Activated B cell treated with CpG ODN at 0.5 μM for 24 hours (primary cell): ENCODE measurements around the gene SLC4A1AP. TPM values are rescaled to one million over a fixed set of nuclear protein-coding genes. Genes with fewer than 3 reads are reported as not detected.

Source experiments
- ATAC-seq: fragments of 200-7000 bp; cut with Tn5 transposase; one replicate; pipeline ENCODE4 v1.10.0; 2021; ENCODE audit warnings: low read depth, mild to moderate bottlenecking, moderate library complexity
- CTCF ChIA-PET: fragments of 350-600 bp; sonication (Branson Sonifier 250); formaldehyde crosslinking; loops from one replicate; lab custom pipeline; 2021; ENCODE audit warnings: antibody characterized with exemption; lab: Charles Lee
- POLR2A ChIA-PET: fragments of 350-600 bp; sonication (Branson Sonifier 250); formaldehyde crosslinking; loops from one replicate; lab custom pipeline; 2021; ENCODE audit warnings: antibody characterized with exemption; lab: Charles Lee
- DNase-seq: peaks from one replicate; pipeline ENCODE4 v3.0.0; 2022
- H3K27ac Mint-ChIP-seq: one replicate; pipeline ENCODE4 v1.8.0; 2020; ENCODE audit warnings: mixed read lengths
- H3K27me3 Mint-ChIP-seq: one replicate; pipeline ENCODE4 v1.8.0; 2021; ENCODE audit warnings: mixed read lengths
- H3K36me3 Mint-ChIP-seq: one replicate; pipeline ENCODE4 v1.8.0; 2021; ENCODE audit warnings: low read depth, mixed read lengths
- H3K4me1 Mint-ChIP-seq: one replicate; pipeline ENCODE4 v1.8.0; 2021; ENCODE audit warnings: mixed read lengths
- H3K4me3 Mint-ChIP-seq: one replicate; pipeline ENCODE4 v1.8.0; 2020; ENCODE audit warnings: mild to moderate bottlenecking, mixed read lengths
- H3K9me3 Mint-ChIP-seq: one replicate; pipeline ENCODE4 v1.8.0; 2020; ENCODE audit warnings: mixed read lengths
- intact Hi-C: fragments of 100-400 bp; cut with micrococcal nuclease; formaldehyde crosslinking; loops from one replicate; pipeline ENCODE4 v1.15.1; 2024
- total RNA-seq: library from RNA; stranded (reverse); gene quantifications from 2 replicates; pipeline ENCODE4 v1.2.3, GENCODE V29; 2022
- TF ChIP-seq, protein P1 (sequence below): fragments of 200-600 bp; IDR thresholded peaks from one replicate; pipeline ENCODE4 v1.8.0; 2022; ENCODE audit warnings: antibody characterized with exemption, mild to moderate bottlenecking

SLC4A1AP gene
- total RNA-seq, 1 donor from 2014 or later: 22.0 TPM

DNA sequence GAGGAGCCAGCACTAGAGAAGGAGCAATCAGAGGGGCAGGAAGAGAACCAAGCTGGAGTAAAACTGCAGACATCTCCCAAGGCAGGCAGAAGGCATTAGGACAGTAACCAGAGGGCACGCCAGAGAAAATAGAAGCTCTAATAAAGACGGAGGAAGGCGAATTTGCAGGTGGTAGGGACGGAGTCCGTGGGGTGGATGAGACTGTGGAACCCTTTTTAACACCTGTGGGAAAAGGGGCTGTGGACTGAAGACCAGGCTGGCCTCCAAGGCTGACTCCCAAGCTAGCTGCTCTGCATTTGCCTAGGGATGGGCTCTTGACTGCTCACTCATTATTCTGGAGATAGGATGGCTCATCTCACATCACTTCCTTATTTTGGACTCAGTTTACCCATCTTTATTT is 49.5 kb downstream of the SLC4A1AP start:
- Mint-ChIP-seq H3K27me3 (peaks cover 32% of the 10 kb centered on the region), H3K9me3 (no peaks in the 10 kb centered on the region), H3K36me3 (no peaks in the 10 kb centered on the region), H3K4me3 (no peak overlapping the region), H3K27ac (no peak overlapping the region), H3K4me1 (peaks cover 16% of the 10 kb centered on the region)
- POLR2A ChIA-PET: interaction anchor here (0.7 kb wide), 2 partner anchors 10 to 56 kb away, joined by 3 to 8 read pairs; no protein-coding TSS in a partner anchor
- no peak for DNase-seq
- intact Hi-C loops: no loop called here
- CTCF ChIA-PET: no interaction called here
- TF ChIP-seq, protein P1, sequence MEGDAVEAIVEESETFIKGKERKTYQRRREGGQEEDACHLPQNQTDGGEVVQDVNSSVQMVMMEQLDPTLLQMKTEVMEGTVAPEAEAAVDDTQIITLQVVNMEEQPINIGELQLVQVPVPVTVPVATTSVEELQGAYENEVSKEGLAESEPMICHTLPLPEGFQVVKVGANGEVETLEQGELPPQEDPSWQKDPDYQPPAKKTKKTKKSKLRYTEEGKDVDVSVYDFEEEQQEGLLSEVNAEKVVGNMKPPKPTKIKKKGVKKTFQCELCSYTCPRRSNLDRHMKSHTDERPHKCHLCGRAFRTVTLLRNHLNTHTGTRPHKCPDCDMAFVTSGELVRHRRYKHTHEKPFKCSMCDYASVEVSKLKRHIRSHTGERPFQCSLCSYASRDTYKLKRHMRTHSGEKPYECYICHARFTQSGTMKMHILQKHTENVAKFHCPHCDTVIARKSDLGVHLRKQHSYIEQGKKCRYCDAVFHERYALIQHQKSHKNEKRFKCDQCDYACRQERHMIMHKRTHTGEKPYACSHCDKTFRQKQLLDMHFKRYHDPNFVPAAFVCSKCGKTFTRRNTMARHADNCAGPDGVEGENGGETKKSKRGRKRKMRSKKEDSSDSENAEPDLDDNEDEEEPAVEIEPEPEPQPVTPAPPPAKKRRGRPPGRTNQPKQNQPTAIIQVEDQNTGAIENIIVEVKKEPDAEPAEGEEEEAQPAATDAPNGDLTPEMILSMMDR: no peak
- ATAC-seq: no peak

DNA sequence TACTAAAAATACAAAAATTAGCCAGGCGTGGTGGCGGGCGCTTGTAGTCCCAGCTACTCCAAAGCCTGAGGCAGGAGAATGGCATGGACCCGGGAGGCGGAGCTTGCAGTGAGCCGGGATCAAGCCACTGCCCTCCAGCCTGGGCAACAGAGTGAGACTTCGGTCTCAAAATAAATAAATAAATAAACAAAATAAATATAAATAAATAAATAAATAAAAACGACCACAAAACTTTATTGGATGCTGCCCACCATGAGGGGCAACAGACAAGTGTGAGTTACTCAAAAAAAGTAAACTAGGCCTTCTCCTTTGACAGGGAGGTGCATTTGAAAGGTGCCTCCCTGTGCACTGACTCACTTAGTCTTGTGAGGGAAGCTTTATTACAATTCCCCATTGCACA is 50.4 kb downstream of the SLC4A1AP start:
- Mint-ChIP-seq H3K9me3 (no peaks in the 10 kb centered on the region), H3K4me3 (no peak overlapping the region), H3K27me3 (peaks cover 32% of the 10 kb centered on the region), H3K36me3 (no peaks in the 10 kb centered on the region), H3K4me1 (peaks cover 16% of the 10 kb centered on the region), H3K27ac (no peak overlapping the region)
- ChIA-PET CTCF (no interaction called here), POLR2A (no interaction called here)
- DNase-seq (no peak), ATAC-seq (no peak)
- TF ChIP-seq, protein P1: no peak
- intact Hi-C loops: no loop called here

DNA sequence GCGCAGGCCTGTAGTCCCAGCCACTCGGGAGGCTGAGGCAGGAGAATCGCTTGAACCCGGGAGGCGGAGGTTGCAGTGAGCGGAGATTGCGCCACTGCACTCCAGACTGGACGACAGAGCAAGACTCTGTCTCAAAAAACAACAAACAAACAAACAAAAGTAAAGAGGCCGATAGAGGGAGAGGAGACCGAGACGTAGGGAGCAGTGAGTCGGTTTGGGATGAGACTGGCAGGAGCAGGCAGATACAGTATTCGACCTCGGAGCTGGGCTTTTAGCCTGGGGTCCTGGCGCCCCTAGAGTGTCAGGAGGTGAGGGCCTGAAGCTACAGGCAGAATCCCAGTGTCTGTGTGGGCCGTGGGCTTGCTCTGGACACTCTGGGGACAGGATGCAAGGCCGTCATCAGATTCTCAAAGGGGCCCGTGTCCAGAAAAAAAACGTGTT is 51.2 kb downstream of the SLC4A1AP start:
- intact Hi-C loops: no loop called here
- TF ChIP-seq, protein P1: no peak
- Mint-ChIP-seq H3K4me3 (peak overlapping the region; percentile 45), H3K27ac (no peak overlapping the region), H3K4me1 (peaks cover 16% of the 10 kb centered on the region), H3K9me3 (no peaks in the 10 kb centered on the region), H3K36me3 (no peaks in the 10 kb centered on the region), H3K27me3 (peaks cover 32% of the 10 kb centered on the region)
- ChIA-PET POLR2A (no interaction called here), CTCF (no interaction called here)
- ATAC-seq: no peak
- no peak for DNase-seq

DNA sequence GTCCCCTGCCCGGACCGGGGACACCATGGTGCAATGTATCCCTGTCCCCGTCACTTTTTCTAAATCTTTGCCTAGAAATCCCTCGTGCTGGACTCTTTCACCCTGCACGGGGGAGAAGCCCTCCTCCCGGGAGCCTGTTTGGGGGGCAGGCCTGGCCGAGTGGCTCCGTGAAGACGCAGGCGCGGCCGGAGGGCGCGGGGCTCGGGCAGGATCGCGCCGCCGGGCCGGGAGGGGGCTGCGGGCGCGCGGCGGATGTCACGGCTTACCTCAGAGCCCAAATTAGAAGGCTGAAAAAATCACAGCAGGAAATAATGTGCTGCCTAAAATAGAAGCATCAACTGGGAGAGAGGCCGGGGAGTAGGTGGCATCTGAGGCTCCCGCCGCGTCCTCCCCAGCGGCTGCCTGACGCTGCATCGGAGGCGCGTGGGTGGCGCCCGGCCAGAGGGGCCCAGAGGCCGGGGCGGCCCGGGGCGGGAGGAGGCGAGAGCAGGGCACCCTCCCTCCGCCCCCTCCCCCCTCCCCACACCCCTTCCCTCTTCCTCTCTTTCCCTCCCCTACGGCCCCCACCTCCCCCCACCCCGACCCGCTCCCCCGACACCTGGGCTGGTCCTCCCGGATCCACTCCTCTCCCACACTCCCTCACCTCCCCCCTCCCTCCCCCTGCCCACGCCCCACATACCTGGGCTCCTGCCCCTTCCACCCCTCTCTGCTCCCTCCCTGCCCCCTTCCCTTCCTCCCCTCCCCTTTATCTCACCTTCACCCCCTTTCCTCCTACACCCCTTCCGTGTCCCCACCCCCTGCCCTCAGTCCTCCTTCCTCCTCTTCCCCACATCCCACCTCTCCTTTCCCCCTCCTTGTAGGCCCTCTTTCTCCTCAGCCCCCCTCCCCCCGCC is 51.9 kb downstream of the SLC4A1AP start:
- Mint-ChIP-seq H3K4me1 (peaks cover 16% of the 10 kb centered on the region), H3K36me3 (no peaks in the 10 kb centered on the region), H3K4me3 (peak overlapping the region; percentile 19), H3K27me3 (peaks cover 34% of the 10 kb centered on the region), H3K27ac (no peak overlapping the region), H3K9me3 (no peaks in the 10 kb centered on the region)
- ChIA-PET CTCF (interaction anchor here (1.5 to 1.9 kb wide), 2 partner anchors 12 to 32 kb away, joined by 4 read pairs; no protein-coding TSS in a partner anchor), POLR2A (interaction anchor here (0.8 kb wide), 1 partner anchor 49 kb away, joined by 3 read pairs; no protein-coding TSS in a partner anchor)
- ATAC-seq (peak; percentile 58), DNase-seq (no peak)
- TF ChIP-seq, protein P1: no peak
- intact Hi-C loops: no loop called here
